ENCODE data around the gene ZNF287. TPM values are rescaled to one million over a fixed set of nuclear protein-coding genes. Genes with fewer than 3 reads are reported as not detected.

Gene ZNF287
- total RNA-seq (2021): 4.3 and 4.5 TPM in 2 replicates
- percentile 37 among the genes with signal in this experiment for Bru-seq, nascent RNA
- percentile 26 among the genes with signal in this experiment for BruChase-seq, experiment 1, labeled RNA remaining after a 2-hour chase
- BruChase-seq, experiment 2, labeled RNA remaining after a 6-hour chase: percentile 18 among the genes with signal in this experiment
- long read RNA-seq, partial matches to known transcripts: 0 of 5 reads
- long read RNA-seq, other reads (novel, unspliced or antisense): 3 of 5 reads

DNA sequence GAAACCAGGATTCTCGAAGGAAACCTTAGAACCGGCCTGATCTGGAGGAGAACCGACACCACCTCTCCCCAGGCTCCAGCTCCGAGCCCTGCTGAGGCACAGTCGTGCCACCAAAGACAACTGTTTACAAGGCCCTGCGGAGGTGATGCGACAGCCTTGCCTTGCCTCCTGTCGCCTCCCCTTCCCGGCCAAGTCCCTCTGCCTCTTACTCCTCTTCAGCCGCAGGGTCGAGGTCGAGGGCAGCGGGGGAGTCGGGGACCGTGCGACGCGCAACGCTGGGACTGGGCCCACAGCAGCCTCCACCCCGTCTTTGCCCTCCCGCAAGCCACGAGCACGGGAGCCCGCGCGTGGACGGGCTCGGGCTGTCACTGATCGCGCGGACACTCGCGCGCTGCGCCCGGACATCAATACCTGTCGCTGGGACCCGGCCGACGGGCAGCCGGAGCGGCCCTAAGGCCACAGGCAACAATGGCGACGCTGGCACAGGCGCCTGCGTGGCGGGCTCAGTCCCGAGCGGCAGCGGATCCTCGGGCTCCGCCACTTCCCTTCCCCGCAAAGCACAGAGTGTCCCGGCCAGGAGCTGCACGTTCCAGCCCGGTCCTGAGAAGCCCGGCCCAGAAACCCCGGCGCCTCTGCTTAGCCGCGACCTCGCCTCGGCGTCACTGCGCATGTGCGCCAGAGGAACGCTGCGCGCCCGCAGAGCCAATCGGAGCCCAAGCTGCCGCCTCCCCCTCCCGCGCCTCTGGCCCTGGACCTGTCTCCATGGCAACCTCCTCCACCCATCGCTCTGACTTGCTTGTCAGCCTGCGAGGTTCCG, at the start of gene ZNF287:
Gene ZNF287, minus strand, starts transcription at position 664 of the 817 bp plus-strand sequence. CDS start 1,473 bp downstream, outside the sequence.
- H3K27ac ChIP-seq: no peak within 1 kb of the TSS
- H3K4me2 ChIP-seq: no peak within 1 kb of the TSS
- intact Hi-C loops (cut with micrococcal nuclease; ENCODE audit: unreplicated experiment): no loop called here

GRCh38 chr17:16617481-16618060, 48.6 kb upstream of the ZNF287 start:
- no peak for DNase-seq
- H3K4me2 ChIP-seq: no peak overlapping the region
- POLR2A ChIA-PET (ENCODE audit: unreplicated experiment): no interaction called here
- H4K20me1 ChIP-seq (ENCODE audit: insufficient read depth): no peaks in the 10 kb centered on the region
- TF ChIP-seq, protein P1, sequence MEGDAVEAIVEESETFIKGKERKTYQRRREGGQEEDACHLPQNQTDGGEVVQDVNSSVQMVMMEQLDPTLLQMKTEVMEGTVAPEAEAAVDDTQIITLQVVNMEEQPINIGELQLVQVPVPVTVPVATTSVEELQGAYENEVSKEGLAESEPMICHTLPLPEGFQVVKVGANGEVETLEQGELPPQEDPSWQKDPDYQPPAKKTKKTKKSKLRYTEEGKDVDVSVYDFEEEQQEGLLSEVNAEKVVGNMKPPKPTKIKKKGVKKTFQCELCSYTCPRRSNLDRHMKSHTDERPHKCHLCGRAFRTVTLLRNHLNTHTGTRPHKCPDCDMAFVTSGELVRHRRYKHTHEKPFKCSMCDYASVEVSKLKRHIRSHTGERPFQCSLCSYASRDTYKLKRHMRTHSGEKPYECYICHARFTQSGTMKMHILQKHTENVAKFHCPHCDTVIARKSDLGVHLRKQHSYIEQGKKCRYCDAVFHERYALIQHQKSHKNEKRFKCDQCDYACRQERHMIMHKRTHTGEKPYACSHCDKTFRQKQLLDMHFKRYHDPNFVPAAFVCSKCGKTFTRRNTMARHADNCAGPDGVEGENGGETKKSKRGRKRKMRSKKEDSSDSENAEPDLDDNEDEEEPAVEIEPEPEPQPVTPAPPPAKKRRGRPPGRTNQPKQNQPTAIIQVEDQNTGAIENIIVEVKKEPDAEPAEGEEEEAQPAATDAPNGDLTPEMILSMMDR (conservative IDR thresholded peaks at IDR 0.05): no peak
- TF ChIP-seq EZH2 (IDR thresholded peaks at IDR 0.05; ENCODE audit: low read depth): no peak
- no peak overlapping the region for H3K27ac ChIP-seq
- CTCF ChIA-PET: interaction anchor here (0.7 kb wide), 1 partner anchor 25 kb away, joined by 3 read pairs; no protein-coding TSS in a partner anchor
- H3F3A ChIP-seq (ENCODE audit: insufficient read depth, low read depth): no peaks in the 10 kb centered on the region
- no peaks in the 10 kb centered on the region for H3K4me1 ChIP-seq (replicated peaks; ENCODE audit: insufficient read depth)
- H2AFZ ChIP-seq: no peak overlapping the region
- no TSS peak for BruUV-seq (replicated peaks)
- intact Hi-C loops (cut with micrococcal nuclease; ENCODE audit: unreplicated experiment): no loop called here
- no peak overlapping the region for H3K4me3 ChIP-seq
- peaks cover 18% of the 10 kb centered on the region for H3K9me3 ChIP-seq (ENCODE audit: insufficient read depth, low read depth)
- no peaks in the 10 kb centered on the region for H3K79me2 ChIP-seq (ENCODE audit: low read depth)
- no peaks in the 10 kb centered on the region for H3K36me3 ChIP-seq (ENCODE audit: low read depth)
- no peaks in the 10 kb centered on the region for H3K9me2 ChIP-seq (ENCODE audit: insufficient read depth)
- H3K27me3 ChIP-seq (ENCODE audit: insufficient read depth, low read depth): no peaks in the 10 kb centered on the region

More for the DNA sequence above, at the start of gene ZNF287:
- Histone ChIP-seq H3K79me2 (ENCODE audit: low read depth) (no peaks in the 10 kb centered on the region), H4K20me1 (ENCODE audit: insufficient read depth) (no peaks in the 10 kb centered on the region), H3K9me3 (ENCODE audit: insufficient read depth, low read depth) (no peaks in the 10 kb centered on the region; the same call in 1 of the 2 replicates), H3K27me3 (ENCODE audit: insufficient read depth, low read depth) (peaks cover 4% of the 10 kb centered on the region; the same call in 1 of the 2 replicates), H3K4me1 (replicated peaks; ENCODE audit: insufficient read depth) (no peaks in the 10 kb centered on the region), H3K4me3 (no peak within 1 kb of the TSS), H2AFZ (no peak within 1 kb of the TSS), H3K9me2 (ENCODE audit: insufficient read depth) (no peaks in the 10 kb centered on the region), H3K36me3 (ENCODE audit: low read depth) (no peaks in the 10 kb centered on the region), H3F3A (ENCODE audit: insufficient read depth, low read depth) (no peaks in the 10 kb centered on the region)
- ChIA-PET POLR2A (ENCODE audit: unreplicated experiment) (interaction anchor here (0.9 kb wide), 1 partner anchor 519 kb away, joined by 4 read pairs; no protein-coding TSS in a partner anchor), CTCF (interaction anchor here (0.9 to 1.1 kb wide), 2 partner anchors 16 to 422 kb away, joined by 3 to 10 read pairs; no protein-coding TSS in a partner anchor)
- TSS peak; percentile 30 for BruUV-seq (replicated peaks)
- peak in 1 of 2 experiments; percentile 83 for DNase-seq
- no peak for TF ChIP-seq EZH2 (IDR thresholded peaks at IDR 0.05; ENCODE audit: low read depth)
- TF ChIP-seq, protein P1 (conservative IDR thresholded peaks at IDR 0.05): no peak

DNA sequence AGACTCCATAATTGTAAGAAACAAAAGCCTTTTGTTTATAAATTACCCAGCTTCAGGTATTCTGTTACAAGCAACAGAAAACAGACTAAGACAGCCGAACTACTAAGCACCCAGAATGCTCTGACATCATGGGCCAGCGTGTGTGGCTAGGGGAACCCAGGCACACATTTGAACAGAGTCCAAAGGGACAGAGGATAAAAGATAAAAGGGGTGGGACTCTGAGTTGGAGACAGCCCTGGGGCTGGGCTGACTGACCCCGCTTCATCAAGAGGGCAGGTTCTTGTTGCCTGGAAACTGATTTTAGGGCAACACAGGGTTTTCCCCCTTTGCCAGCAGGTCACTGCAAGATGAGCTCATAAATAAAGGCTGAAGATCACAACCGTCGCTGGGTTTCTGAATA, 30.5 kb upstream of the ZNF287 start:
- Histone ChIP-seq H3K27me3 (ENCODE audit: insufficient read depth, low read depth) (no peaks in the 10 kb centered on the region), H4K20me1 (ENCODE audit: insufficient read depth) (no peaks in the 10 kb centered on the region), H3K27ac (no peak overlapping the region), H3K4me2 (no peak overlapping the region), H3K36me3 (ENCODE audit: low read depth) (no peaks in the 10 kb centered on the region), H3K4me1 (replicated peaks; ENCODE audit: insufficient read depth) (no peaks in the 10 kb centered on the region), H3K79me2 (ENCODE audit: low read depth) (no peaks in the 10 kb centered on the region), H3K9me2 (ENCODE audit: insufficient read depth) (no peaks in the 10 kb centered on the region), H3K9me3 (ENCODE audit: insufficient read depth, low read depth) (0 out of 2 replicates have a peak, but pooled peaks cover under 1% of the 10 kb centered on the region), H2AFZ (no peak overlapping the region), H3K4me3 (no peak overlapping the region), H3F3A (ENCODE audit: insufficient read depth, low read depth) (no peaks in the 10 kb centered on the region)
- no peak for DNase-seq
- intact Hi-C loops (cut with micrococcal nuclease; ENCODE audit: unreplicated experiment): no loop called here
- TF ChIP-seq, protein P1 (conservative IDR thresholded peaks at IDR 0.05): no peak
- TF ChIP-seq EZH2 (IDR thresholded peaks at IDR 0.05; ENCODE audit: low read depth): no peak
- ChIA-PET CTCF (no interaction called here), POLR2A (ENCODE audit: unreplicated experiment) (no interaction called here)
- BruUV-seq (replicated peaks): no TSS peak

All from PC-9 (cell line).